GM23248 (cell line): Measurements from ENCODE around the gene RPS5.

Experiments
- EZH2 ChIP-seq: fragments of 200-600 bp; sonication (generic); IDR thresholded peaks from 2 replicates; pipeline ENCODE4 v1.6.1; 2018; ENCODE audit warnings: antibody characterized with exemption, mild to moderate bottlenecking; ENCODE audit not compliant: insufficient read depth, poor library complexity, severe bottlenecking
- EZH2phosphoT487 ChIP-seq: fragments of 200-600 bp; sonication (generic); IDR thresholded peaks from 2 replicates; pipeline ENCODE4 v1.6.1; 2018; ENCODE audit warnings: antibody characterized with exemption, moderate library complexity, mild to moderate bottlenecking, low read depth; ENCODE audit not compliant: insufficient read depth

DNA sequence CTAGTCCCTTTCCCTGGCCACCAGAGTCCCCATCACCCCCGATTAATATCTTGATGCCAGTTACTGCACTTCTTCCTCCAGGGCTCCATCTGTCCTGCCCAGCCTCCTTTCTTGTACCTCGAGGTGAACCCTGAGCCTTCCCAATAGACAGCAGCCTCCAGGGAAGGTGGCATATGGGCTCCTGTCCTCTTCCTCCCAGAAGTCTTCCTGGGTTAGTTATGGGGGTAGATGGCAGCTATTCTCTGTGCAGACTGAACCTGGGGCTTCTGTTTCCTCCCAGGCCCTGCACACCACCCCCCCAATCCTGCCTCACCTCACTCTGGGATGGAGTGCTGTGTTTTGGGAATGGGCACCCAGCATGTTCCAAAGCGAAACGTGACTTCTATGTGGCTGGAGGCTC, 11.0 kb downstream of the RPS5 start:
- TF ChIP-seq EZH2 (no peak), EZH2phosphoT487 (no peak)
